ENCODE measurements around the gene GPR31.

- TF ChIP-seq POLR2A (IDR thresholded peaks at IDR 0.05) (no peak), POLR2AphosphoS5 (IDR thresholded peaks at IDR 0.05) (no peak), CTCF (IDR thresholded peaks at IDR 0.05) (no peak)
Observed at GRCh38 chr6:167125855-167126349, 31.9 kb downstream of the GPR31 start.

Measured in suprapubic skin (tissue), 4 donors.